Measurements from ENCODE around the gene FAM193B.
"Not testable (repeated sequence)": the region's sequence is repeated elsewhere in the genome, so short reads cannot be mapped to it uniquely, and the experiment has no call there.

The FAM193B gene

GRCh38 chr5:177537389-177538361 lies 16.7 kb downstream of the FAM193B start:
- no peak for DNase-seq (ENCODE audit: low spot score)

- no peak for DNase-seq (ENCODE audit: low spot score)
These were observed 18.0 kb downstream of the FAM193B start for GRCh38 chr5:177536386-177536785.

GRCh38 chr5:177535125-177535524 lies 19.2 kb downstream of the FAM193B start:
- DNase-seq (ENCODE audit: low spot score) = no peak

GRCh38 chr5:177534433-177534832 lies 19.9 kb downstream of the FAM193B start:
- not testable (repeated sequence) for DNase-seq (ENCODE audit: low spot score)

- DNase-seq (ENCODE audit: low spot score) = no peak
These were observed 23.0 kb downstream of the FAM193B start for GRCh38 chr5:177531209-177531940.

GRCh38 chr5:177530638-177531037 lies 23.7 kb downstream of the FAM193B start:
- DNase-seq (ENCODE audit: low spot score) = no peak

GRCh38 chr5:177529247-177530203 lies 24.8 kb downstream of the FAM193B start:
- no peak for DNase-seq (ENCODE audit: low spot score)

GRCh38 chr5:177528631-177529030 lies 25.7 kb downstream of the FAM193B start:
- no peak for DNase-seq (ENCODE audit: low spot score)

GRCh38 chr5:177527595-177527994 lies 26.8 kb downstream of the FAM193B start:
- no peak for DNase-seq (ENCODE audit: low spot score)

- no peak for DNase-seq (ENCODE audit: low spot score)
These were observed 27.6 kb downstream of the FAM193B start for GRCh38 chr5:177526791-177527190.

- DNase-seq (ENCODE audit: low spot score) = no peak
These were observed 28.2 kb downstream of the FAM193B start for GRCh38 chr5:177526191-177526590.

GRCh38 chr5:177524941-177525655 lies 29.3 kb downstream of the FAM193B start:
- no peak for DNase-seq (ENCODE audit: low spot score)

- DNase-seq (ENCODE audit: low spot score) = no peak
These were observed 29.8 kb downstream of the FAM193B start for GRCh38 chr5:177524539-177524900.

GRCh38 chr5:177523711-177524538 lies 30.4 kb downstream of the FAM193B start:
- DNase-seq (ENCODE audit: low spot score) = no peak

GRCh38 chr5:177520916-177521513 lies 33.3 kb downstream of the FAM193B start:
- DNase-seq (ENCODE audit: low spot score) = no peak

- no peak for DNase-seq (ENCODE audit: low spot score)
These were observed 34.1 kb downstream of the FAM193B start for GRCh38 chr5:177520271-177520670.

GRCh38 chr5:177519463-177520235 lies 34.7 kb downstream of the FAM193B start:
- DNase-seq (ENCODE audit: low spot score) = no peak

- DNase-seq (ENCODE audit: low spot score) = peak; percentile 96
These were observed 37.5 kb downstream of the FAM193B start, which contains the start of gene DDX41 for GRCh38 chr5:177516601-177517568. Gene DDX41, minus strand, starts transcription at chr5:177516961. Its CDS starts 16 bp downstream, at chr5:177516945.
